Measurements from ENCODE around the gene AHNAK. TPM values are rescaled to one million over a fixed set of nuclear protein-coding genes. Genes with fewer than 3 reads are reported as not detected.
A peak's percentile ranks its signal among the peaks of the same experiment; 100 is the strongest.
"Not testable (repeated sequence)": the region's sequence is repeated elsewhere in the genome, so short reads cannot be mapped to it uniquely, and the experiment has no call there.

The AHNAK gene
- total RNA-seq, 4 donors from 2014 or later, result 571 to 1,016 (median 697) TPM

DNA sequence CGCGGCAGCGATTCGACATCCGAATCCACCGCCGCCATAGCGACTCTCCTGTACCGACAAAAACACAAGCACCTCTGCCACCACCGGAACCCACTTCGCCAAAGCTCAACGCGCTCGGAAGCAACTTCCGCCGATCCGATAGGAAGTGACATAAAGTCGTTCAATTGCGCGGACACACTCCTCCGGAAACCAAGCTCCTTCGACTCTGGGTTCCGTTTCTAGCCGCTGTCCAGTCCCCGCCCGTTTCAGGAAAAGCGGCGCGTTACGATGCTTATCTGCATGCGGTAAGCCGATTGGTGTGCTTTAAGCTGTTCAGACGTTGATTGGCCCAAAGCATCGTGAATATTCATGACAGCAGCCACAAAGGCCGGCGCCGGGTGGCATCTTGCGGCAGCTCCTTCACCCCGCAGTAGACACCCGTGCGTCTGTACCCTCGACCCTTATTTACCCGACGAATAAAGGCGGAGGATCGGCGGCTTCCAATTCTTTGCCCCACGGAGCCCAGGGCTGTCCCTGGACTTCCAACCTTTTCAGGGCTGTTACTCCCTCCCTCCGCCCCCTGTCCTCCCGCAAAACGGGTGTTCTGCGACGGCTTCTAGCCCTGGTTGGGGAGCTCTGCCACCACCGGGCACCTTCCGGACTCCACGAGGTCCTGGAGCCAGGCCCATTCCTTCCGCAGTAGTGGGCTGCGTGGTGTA, 45.0 kb upstream of the AHNAK start, which contains the start of gene TUT1:
Gene TUT1 (minus strand): TSS at position 76 of the 698 bp plus-strand sequence. CDS start 38 bp downstream, at position 38.
- Histone ChIP-seq H3K4me3 (peak within 1 kb of the TSS; percentile 47 to 85 (median 68)), H3K36me3 (peaks cover 0 to 53% (median 0%) of the 10 kb centered on the region in 3 donors), H3K9me3 (no peaks in the 10 kb centered on the region), H3K4me1 (peaks cover 0 to 25% (median 10%) of the 10 kb centered on the region in 4 donors), H3K27ac (peak within 1 kb of the TSS; percentile 93 to 96 (median 94)), H3K27me3 (no peaks in the 10 kb centered on the region)
- TF ChIP-seq, protein P1, sequence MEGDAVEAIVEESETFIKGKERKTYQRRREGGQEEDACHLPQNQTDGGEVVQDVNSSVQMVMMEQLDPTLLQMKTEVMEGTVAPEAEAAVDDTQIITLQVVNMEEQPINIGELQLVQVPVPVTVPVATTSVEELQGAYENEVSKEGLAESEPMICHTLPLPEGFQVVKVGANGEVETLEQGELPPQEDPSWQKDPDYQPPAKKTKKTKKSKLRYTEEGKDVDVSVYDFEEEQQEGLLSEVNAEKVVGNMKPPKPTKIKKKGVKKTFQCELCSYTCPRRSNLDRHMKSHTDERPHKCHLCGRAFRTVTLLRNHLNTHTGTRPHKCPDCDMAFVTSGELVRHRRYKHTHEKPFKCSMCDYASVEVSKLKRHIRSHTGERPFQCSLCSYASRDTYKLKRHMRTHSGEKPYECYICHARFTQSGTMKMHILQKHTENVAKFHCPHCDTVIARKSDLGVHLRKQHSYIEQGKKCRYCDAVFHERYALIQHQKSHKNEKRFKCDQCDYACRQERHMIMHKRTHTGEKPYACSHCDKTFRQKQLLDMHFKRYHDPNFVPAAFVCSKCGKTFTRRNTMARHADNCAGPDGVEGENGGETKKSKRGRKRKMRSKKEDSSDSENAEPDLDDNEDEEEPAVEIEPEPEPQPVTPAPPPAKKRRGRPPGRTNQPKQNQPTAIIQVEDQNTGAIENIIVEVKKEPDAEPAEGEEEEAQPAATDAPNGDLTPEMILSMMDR (IDR thresholded peaks at IDR 0.05), result peak in 1 of 6 experiments; percentile 17
- TF ChIP-seq POLR2A (IDR thresholded peaks at IDR 0.05), result peak; percentile 71 to 93
- peak; percentile 94 to 99 (median 96) for DNase-seq

DNA sequence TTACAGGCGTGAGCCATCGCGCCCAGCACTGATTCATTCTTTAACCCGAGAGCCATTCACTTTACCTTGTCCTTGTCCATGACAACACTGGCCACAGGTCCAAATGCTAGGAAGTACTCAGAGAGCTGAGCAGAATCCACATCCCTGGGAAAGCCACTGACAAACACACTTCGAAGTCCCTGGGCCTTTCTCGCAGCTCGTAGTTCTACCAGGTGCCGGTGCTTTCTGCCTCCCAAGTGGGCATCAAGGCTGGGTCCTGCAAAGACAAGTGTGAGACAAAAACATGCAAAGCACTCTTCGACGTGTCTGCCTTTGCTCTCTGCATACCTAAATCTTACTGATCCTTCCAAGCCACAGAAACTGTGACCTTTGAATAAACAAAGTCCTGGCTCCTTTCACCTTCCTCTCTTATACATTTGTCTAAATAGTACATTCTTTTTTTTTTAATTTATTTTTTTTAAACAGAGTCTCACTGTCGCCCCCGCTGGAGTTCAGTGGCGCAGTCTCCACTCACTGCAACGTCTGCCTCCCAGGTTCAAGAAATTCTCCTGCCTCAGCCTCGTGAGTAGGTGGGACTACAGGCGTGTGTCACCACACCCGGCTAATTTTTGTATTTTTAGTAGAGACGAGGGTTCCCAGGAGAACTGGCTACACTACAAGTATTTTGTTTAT, 42.5 kb upstream of the AHNAK start:
- no peaks in the 10 kb centered on the region for H3K9me3 ChIP-seq
- no peak overlapping the region for H3K27ac ChIP-seq
- H3K36me3 ChIP-seq, result peaks cover 0 to 53% (median 0%) of the 10 kb centered on the region in 3 donors
- no peak for TF ChIP-seq POLR2A (IDR thresholded peaks at IDR 0.05)
- TF ChIP-seq, protein P1 (IDR thresholded peaks at IDR 0.05), result no peak
- no peak for DNase-seq
- H3K27me3 ChIP-seq, result no peaks in the 10 kb centered on the region
- H3K4me3 ChIP-seq, result no peak overlapping the region
- H3K4me1 ChIP-seq, result peaks cover 0 to 25% (median 10%) of the 10 kb centered on the region in 4 donors

DNA sequence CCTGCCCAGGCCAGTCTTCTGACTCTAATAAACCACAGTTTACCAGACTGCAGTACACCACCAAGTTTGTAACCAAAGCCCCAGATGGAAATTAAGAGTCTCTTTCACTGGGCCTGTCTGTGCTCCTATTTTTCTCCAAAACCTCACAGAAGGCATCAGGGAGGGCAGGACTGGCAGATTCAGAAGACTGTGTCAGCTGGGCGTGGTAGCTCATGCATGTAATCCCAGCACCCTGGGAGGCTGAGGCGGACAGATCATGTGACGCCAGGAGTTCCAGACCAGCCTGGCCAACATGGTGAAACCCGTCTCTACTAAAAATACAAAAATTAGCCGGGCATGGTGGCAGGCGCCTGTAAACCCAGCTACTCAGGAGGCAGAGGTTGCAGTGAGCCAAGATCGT, 38.8 kb upstream of the AHNAK start:
- not testable (repeated sequence) for H3K4me1 ChIP-seq, H3K9me3 ChIP-seq, H3K27me3 ChIP-seq, H3K4me3 ChIP-seq, H3K27ac ChIP-seq, DNase-seq
- peaks cover 0 to 69% (median 0%) of the 10 kb centered on the region in 3 donors for H3K36me3 ChIP-seq

DNA sequence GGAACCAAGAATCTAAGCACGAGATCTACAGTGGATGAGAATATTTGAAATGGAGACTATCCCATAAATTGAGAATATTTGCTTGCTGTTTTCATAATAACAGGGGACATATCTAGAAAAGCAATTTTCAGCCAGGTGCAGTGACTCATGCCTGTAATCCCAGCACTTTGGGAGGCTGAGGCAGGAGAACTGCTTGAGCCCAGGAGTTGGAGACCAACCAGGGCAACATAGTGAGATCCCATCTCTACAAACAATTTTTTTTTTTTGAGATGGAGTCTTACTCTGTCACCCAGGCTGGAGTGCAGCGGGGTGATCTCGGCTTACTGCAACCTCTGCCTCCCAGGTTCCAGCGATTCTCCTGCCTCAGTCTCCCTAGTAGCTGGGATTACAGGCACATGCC, 35.1 kb upstream of the AHNAK start:
- not testable (repeated sequence) for H3K4me3 ChIP-seq, H3K9me3 ChIP-seq, H3K27ac ChIP-seq, DNase-seq, H3K27me3 ChIP-seq, H3K4me1 ChIP-seq
- H3K36me3 ChIP-seq, result peaks cover 0 to 73% (median 0%) of the 10 kb centered on the region in 3 donors

DNA sequence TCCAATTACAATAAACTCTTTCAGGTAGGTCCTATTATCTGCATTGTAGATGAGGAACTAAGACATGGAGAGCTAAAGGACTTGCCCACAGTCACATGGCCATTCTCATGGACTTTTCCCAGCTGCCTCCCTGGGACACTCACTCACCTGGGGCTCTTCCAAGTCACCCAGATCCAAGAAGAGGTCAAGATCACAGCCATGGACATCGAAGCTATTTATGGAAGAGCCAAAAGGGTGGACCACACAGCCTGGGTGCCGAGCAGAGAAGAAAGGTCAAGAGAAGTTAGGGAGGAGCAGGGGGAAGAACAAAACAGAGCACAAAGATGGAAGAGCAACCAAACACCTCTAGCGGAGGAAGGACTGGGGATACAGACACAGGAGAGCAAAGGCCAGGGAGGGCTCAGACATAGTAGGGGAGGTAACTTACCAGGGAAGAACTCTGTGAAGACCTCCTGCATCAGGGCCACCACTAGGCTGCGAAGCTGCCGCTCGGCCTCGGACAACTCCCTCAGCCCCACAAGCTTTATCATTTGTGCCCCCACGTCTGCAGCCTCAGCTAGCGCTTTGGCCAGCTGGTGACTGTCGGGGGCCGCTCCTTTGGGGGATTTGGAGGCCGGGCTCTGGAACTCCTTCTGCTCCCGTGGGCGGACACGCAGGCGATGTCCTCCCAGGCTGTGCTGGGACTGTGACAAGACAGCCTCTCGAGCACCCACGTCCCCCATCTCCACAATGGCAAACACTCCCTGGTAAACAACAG, 34.5 kb upstream of the AHNAK start:
- peaks cover 0 to 71% (median 0%) of the 10 kb centered on the region in 3 donors for H3K36me3 ChIP-seq
- peak in 1 of 3 donors; percentile 14 for DNase-seq

DNA sequence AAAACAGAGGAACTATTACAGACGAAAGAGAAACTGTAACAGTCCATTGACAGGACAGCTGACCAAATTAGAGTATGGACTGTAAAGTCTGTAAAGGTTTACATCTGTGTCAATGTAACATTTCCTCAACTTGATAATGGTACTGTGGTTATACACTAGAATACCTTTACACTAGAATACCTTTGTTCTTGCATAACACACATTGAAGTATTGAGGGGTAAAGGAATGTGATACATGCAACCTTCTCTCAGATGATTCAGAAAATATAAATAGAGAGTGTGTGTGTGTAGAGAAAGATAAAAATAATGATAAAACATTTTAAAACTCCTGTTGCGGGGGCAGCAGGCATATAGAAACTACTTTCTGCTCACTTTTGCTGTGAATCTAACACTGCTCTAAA, 32.6 kb upstream of the AHNAK start:
- Histone ChIP-seq H3K9me3 (no peaks in the 10 kb centered on the region), H3K27me3 (no peaks in the 10 kb centered on the region), H3K4me3 (no peak overlapping the region), H3K27ac (no peak overlapping the region), H3K4me1 (peaks cover 0 to 16% (median 2%) of the 10 kb centered on the region in 4 donors), H3K36me3 (peaks cover 0 to 54% (median 0%) of the 10 kb centered on the region in 3 donors)
- no peak for TF ChIP-seq POLR2A (IDR thresholded peaks at IDR 0.05)
- TF ChIP-seq, protein P1 (IDR thresholded peaks at IDR 0.05), result no peak
- no peak for DNase-seq

More for the DNA sequence above, 34.5 kb upstream of the AHNAK start:
- no peak overlapping the region for H3K27ac ChIP-seq
- no peaks in the 10 kb centered on the region for H3K27me3 ChIP-seq
- TF ChIP-seq POLR2A (IDR thresholded peaks at IDR 0.05), result no peak
- TF ChIP-seq, protein P1 (IDR thresholded peaks at IDR 0.05), result no peak
- no peak overlapping the region for H3K4me3 ChIP-seq
- H3K4me1 ChIP-seq, result peaks cover 0 to under 1% (median 0%) of the 10 kb centered on the region in 4 donors
- H3K9me3 ChIP-seq, result no peaks in the 10 kb centered on the region

Measured in Peyer's patch (tissue), 4 donors.